ENCODE data around the gene TSPAN1.

TSPAN1 gene

DNA sequence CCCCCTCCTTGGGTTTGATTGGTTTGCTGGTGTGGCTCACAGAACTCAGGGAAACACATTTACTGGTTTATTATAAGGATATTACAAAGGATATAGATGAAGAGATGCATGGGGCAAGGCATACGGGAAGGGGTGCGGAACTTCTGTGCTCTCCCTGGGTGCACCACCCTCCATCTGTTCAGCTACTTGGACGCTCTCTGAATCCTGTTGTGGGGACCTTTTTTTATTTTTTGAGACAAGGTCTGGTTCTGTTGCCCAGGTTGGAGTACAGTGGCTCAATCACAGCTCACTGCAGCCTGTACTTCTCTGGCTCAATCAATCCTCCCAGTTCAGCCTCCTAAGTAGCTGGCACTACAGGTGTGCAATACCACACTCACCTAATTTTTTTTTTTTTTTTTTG is 35.7 kb downstream of the TSPAN1 start:
- no peak for TF ChIP-seq CTCF (IDR thresholded peaks at IDR 0.05; ENCODE audit: low read depth, low read length)
- H3K4me1 ChIP-seq = no peaks in the 10 kb centered on the region
- H3K27me3 ChIP-seq = no peaks in the 10 kb centered on the region
- H3K9me3 ChIP-seq = no peaks in the 10 kb centered on the region
- H3K4me3 ChIP-seq (ENCODE audit: low read depth, low read length) = no peak overlapping the region
- DNase-seq = no peak
- H3K36me3 ChIP-seq = no peaks in the 10 kb centered on the region

DNA sequence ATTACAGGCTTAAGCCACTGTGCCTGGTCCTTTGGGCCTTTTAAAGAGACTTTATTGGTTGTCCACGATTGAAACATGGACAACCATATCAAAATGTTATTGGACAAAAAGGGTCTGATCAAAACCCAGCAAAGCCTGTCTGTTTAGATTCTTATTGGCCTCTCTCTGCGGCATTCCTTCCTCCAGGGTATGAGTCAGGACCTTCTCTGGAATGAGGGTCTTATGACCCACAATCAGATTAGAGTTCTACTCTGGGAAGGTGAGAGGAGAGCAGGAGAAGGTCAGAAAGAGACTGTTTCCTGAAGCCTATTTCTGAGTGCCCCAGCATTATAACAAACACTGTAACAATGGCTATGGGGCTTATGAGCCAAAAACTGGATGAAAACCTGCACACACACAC is 36.2 kb downstream of the TSPAN1 start:
- Histone ChIP-seq H3K4me3 (ENCODE audit: low read depth, low read length) (no peak overlapping the region), H3K4me1 (no peaks in the 10 kb centered on the region), H3K27me3 (no peaks in the 10 kb centered on the region), H3K9me3 (no peaks in the 10 kb centered on the region), H3K36me3 (no peaks in the 10 kb centered on the region)
- no peak for TF ChIP-seq CTCF (IDR thresholded peaks at IDR 0.05; ENCODE audit: low read depth, low read length)
- DNase-seq = no peak

DNA sequence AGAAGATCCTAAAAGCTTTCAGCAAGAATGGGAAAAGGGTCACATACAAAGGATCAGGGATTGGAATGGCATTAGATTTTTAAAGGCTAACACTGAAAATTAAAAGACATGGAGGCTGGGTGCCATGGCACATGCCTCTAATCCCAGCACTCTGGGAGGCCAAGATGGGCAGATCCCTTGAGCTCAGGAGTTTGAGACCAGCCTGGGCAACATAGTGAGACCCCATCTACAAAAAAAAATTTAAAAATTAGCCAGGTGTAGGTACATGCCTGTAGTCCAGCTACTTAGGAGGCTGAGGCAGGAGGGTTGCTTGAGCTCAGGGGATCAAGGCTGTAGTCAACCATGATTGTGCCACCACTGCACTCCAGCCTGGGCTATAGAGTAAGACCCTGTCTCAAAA is 40.6 kb downstream of the TSPAN1 start:
- Histone ChIP-seq H3K4me1 (no peaks in the 10 kb centered on the region), H3K36me3 (no peaks in the 10 kb centered on the region), H3K4me3 (ENCODE audit: low read depth, low read length) (no peak overlapping the region), H3K27me3 (no peaks in the 10 kb centered on the region), H3K9me3 (no peaks in the 10 kb centered on the region)
- DNase-seq = no peak
- no peak for TF ChIP-seq CTCF (IDR thresholded peaks at IDR 0.05; ENCODE audit: low read depth, low read length)

GRCh38 chr1:46218443-46218842 is 43.6 kb downstream of the TSPAN1 start:
- TF ChIP-seq CTCF (IDR thresholded peaks at IDR 0.05; ENCODE audit: low read depth, low read length) = no peak
- Histone ChIP-seq H3K9me3 (no peaks in the 10 kb centered on the region), H3K4me1 (no peaks in the 10 kb centered on the region), H3K27me3 (no peaks in the 10 kb centered on the region), H3K36me3 (no peaks in the 10 kb centered on the region), H3K4me3 (ENCODE audit: low read depth, low read length) (no peak overlapping the region)
- no peak for DNase-seq

- no peaks in the 10 kb centered on the region for H3K36me3 ChIP-seq
- H3K27me3 ChIP-seq = no peaks in the 10 kb centered on the region
- no peak overlapping the region for H3K4me3 ChIP-seq (ENCODE audit: low read depth, low read length)
- no peak for TF ChIP-seq CTCF (IDR thresholded peaks at IDR 0.05; ENCODE audit: low read depth, low read length)
- no peaks in the 10 kb centered on the region for H3K9me3 ChIP-seq
- DNase-seq = no peak
- no peaks in the 10 kb centered on the region for H3K4me1 ChIP-seq
Measured at GRCh38 chr1:46219551-46220520, 44.9 kb downstream of the TSPAN1 start.

DNA sequence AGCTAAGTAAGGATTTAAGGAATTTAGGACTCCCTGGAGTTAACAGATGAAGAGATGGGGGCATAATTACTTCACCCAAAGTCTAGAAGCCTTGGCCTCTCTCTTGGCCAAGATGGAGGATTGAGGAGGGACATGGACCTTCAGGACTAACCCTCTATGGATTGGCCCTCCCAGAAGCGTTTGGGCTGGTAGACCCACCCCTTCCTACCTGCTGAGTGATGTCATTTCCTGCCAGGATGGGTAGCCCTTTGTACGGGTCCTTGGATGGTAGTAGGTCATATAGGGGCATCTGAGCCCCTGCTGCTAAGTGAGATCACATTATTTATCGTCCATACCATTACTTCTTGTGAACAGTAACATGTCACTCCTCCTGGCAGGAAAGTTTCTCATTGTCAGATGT is 45.9 kb downstream of the TSPAN1 start:
- Histone ChIP-seq H3K4me3 (ENCODE audit: low read depth, low read length) (no peak overlapping the region), H3K27me3 (no peaks in the 10 kb centered on the region), H3K9me3 (no peaks in the 10 kb centered on the region), H3K36me3 (no peaks in the 10 kb centered on the region), H3K4me1 (no peaks in the 10 kb centered on the region)
- no peak for DNase-seq
- no peak for TF ChIP-seq CTCF (IDR thresholded peaks at IDR 0.05; ENCODE audit: low read depth, low read length)

Data from BE2C (cell line).